CD14-positive monocyte (primary cell): ENCODE results near the gene PIP4K2C. TPM values are rescaled to one million over a fixed set of nuclear protein-coding genes. Genes with fewer than 3 reads are reported as not detected.
A peak's percentile ranks its signal among the peaks of the same experiment; 100 is the strongest.

Source experiments
- DNase-seq, 3 donors: peaks; one replicate each; pipeline ENCODE4 v3.0.0-alpha.2; 2011 to 2022
- H2AFZ ChIP-seq: 2 replicates; pipeline ENCODE4 v1.6.0; 2012; ENCODE audit warnings: mild to moderate bottlenecking, low read depth, low read length, inconsistent platforms; ENCODE audit not compliant: insufficient read depth, poor library complexity, severe bottlenecking
- H3K27ac ChIP-seq, 2 donors: 1 replicate in 1 of 2; 2 replicates in 1 of 2; pipeline ENCODE4 v1.5.1; 2012 to 2013; ENCODE audit warnings: low read length in 2 of 2, control low read depth in 1 of 2, inconsistent platforms in 1 of 2, low read depth in 1 of 2, mild to moderate bottlenecking in 1 of 2
- H3K27me3 ChIP-seq, 2 donors: one replicate each; pipeline versions ENCODE4 v1.6.0 to v1.6.1; 2011 to 2013; ENCODE audit warnings: low read length in 2 of 2; ENCODE audit not compliant: control insufficient read depth in 2 of 2, insufficient read depth in 2 of 2
- H3K36me3 ChIP-seq, 2 donors: replicated peaks in 1 of 2; 1 replicate in 1 of 2; 2 replicates in 1 of 2; pipeline versions ENCODE4 v1.5.1 to v1.6.1; 2012 to 2013; ENCODE audit warnings: low read length in 2 of 2, control low read depth in 1 of 2, inconsistent platforms in 1 of 2, mild to moderate bottlenecking in 1 of 2; ENCODE audit not compliant: insufficient read depth in 2 of 2, control insufficient read depth in 1 of 2
- H3K4me1 ChIP-seq, 2 donors: 1 replicate in 1 of 2; 2 replicates in 1 of 2; pipeline versions ENCODE4 v1.5.1 to v1.6.1; 2012 to 2013; ENCODE audit warnings: low read length in 2 of 2, control low read depth in 1 of 2, inconsistent platforms in 1 of 2, mild to moderate bottlenecking in 1 of 2, moderate library complexity in 1 of 2; ENCODE audit not compliant: insufficient read depth in 2 of 2, control insufficient read depth in 1 of 2
- H3K4me2 ChIP-seq: replicated peaks from 2 replicates; pipeline ENCODE3; 2012; ENCODE audit warnings: low read length, moderate library complexity, mild to moderate bottlenecking; ENCODE audit not compliant: poor library complexity, severe bottlenecking; ENCODE audit errors: extremely low read depth
- H3K4me3 ChIP-seq, 3 experiments: fragments of 200-600 bp in 1 of 3; sonication (generic) in 1 of 3; replicated peaks in 1 of 3; 1 replicate in 2 of 3; 2 replicates in 1 of 3; pipeline ENCODE4 v1.5.1; 2011 to 2013; ENCODE audit warnings: low read length in 3 of 3, mild to moderate bottlenecking in 3 of 3, control low read depth in 2 of 3, low read depth in 2 of 3, inconsistent platforms in 1 of 3, moderate library complexity in 1 of 3
- H3K79me2 ChIP-seq: 2 replicates; pipeline ENCODE4 v1.6.0; 2012; ENCODE audit warnings: mild to moderate bottlenecking, control low read depth, inconsistent platforms, low read length, moderate library complexity; ENCODE audit not compliant: insufficient read depth
- H3K9ac ChIP-seq: 2 replicates; pipeline ENCODE4 v1.6.0; 2017; ENCODE audit warnings: low read length, mild to moderate bottlenecking; ENCODE audit not compliant: insufficient read depth, poor library complexity, severe bottlenecking
- H3K9me3 ChIP-seq, 2 donors: replicated peaks in 1 of 2; 1 replicate in 1 of 2; 2 replicates in 1 of 2; pipeline versions ENCODE4 v1.5.1 to v1.6.1; 2012 to 2013; ENCODE audit warnings: low read length in 2 of 2, control low read depth in 1 of 2; ENCODE audit not compliant: control insufficient read depth in 1 of 2, insufficient read depth in 1 of 2
- H4K20me1 ChIP-seq: 2 replicates; pipeline ENCODE4 v1.6.0; 2012; ENCODE audit warnings: mild to moderate bottlenecking, low read length, control low read depth, moderate library complexity; ENCODE audit not compliant: insufficient read depth
- H3K27ac Mint-ChIP-seq, 7 donors: one replicate each; pipeline ENCODE4 v1.8.0; 2020; ENCODE audit warnings: mild to moderate bottlenecking in 7 of 7, mixed read lengths in 7 of 7, moderate library complexity in 6 of 7, inconsistent platforms in 2 of 7
- H3K27me3 Mint-ChIP-seq, 3 donors: one replicate each; pipeline ENCODE4 v1.8.0; 2021 to 2022; ENCODE audit warnings: low read depth in 3 of 3, mild to moderate bottlenecking in 3 of 3, mixed read lengths in 3 of 3, moderate library complexity in 3 of 3, inconsistent platforms in 1 of 3
- H3K36me3 Mint-ChIP-seq, 2 donors: one replicate each; pipeline ENCODE4 v1.8.0; 2020; ENCODE audit warnings: mixed read lengths in 2 of 2, inconsistent platforms in 1 of 2, mild to moderate bottlenecking in 1 of 2
- H3K4me1 Mint-ChIP-seq: one replicate; pipeline ENCODE4 v1.8.0; 2020; ENCODE audit warnings: mild to moderate bottlenecking, mixed read lengths
- H3K4me3 Mint-ChIP-seq, 2 donors: one replicate each; pipeline ENCODE4 v1.8.0; 2020; ENCODE audit warnings: mild to moderate bottlenecking in 2 of 2, mixed read lengths in 2 of 2, moderate library complexity in 1 of 2
- H3K9me3 Mint-ChIP-seq, 7 donors: one replicate each; pipeline ENCODE4 v1.8.0; 2020 to 2022; ENCODE audit warnings: mixed read lengths in 7 of 7, mild to moderate bottlenecking in 6 of 7, moderate library complexity in 6 of 7, inconsistent platforms in 2 of 7
- WGBS: methylation state at CpG from one replicate; pipeline ENCODE4 v1.1.5; 2013; ENCODE audit warnings: missing lambda C conversion rate; ENCODE audit not compliant: insufficient coverage; 5-methylcytosine and 5-hydroxymethylcytosine counted together
- intact Hi-C, 2 donors: fragments of 100-400 bp; cut with micrococcal nuclease; formaldehyde crosslinking; loops; one replicate each; pipeline versions ENCODE4 v1.15.0 to v1.15.1; 2023
- polyA plus RNA-seq, 3 donors: library from polyadenylated mRNA; depleted of rRNA in 1 of 3; unstranded in 2 of 3; stranded (reverse) in 1 of 3; fragments of 300-500 nt in 2 of 3; fragments of >200 nt in 1 of 3; fragmentation: Illumina TruSeq in 2 of 3; gene quantifications; 1 replicate in 2 of 3; 2 replicates in 1 of 3; pipeline ENCODE4 v1.2.3, GENCODE V29; 2012 to 2021
- TF ChIP-seq, protein P1 (sequence below): fragments of 200-600 bp; IDR thresholded peaks from one replicate; pipeline ENCODE4 v1.8.0; 2022; ENCODE audit warnings: antibody characterized with exemption, mild to moderate bottlenecking

Gene PIP4K2C
- polyA plus RNA-seq, 3 donors = 12.3 to 18.6 (median 16.9) TPM

GRCh38 chr12:57615637-57616036 is 24.6 kb downstream of the PIP4K2C start:
- H3K27me3 ChIP-seq = peaks cover 46 to 91% of the 10 kb centered on the region in 2 donors
- WGBS = 97% methylated on average over 5 of the region's 5 CpGs

DNA sequence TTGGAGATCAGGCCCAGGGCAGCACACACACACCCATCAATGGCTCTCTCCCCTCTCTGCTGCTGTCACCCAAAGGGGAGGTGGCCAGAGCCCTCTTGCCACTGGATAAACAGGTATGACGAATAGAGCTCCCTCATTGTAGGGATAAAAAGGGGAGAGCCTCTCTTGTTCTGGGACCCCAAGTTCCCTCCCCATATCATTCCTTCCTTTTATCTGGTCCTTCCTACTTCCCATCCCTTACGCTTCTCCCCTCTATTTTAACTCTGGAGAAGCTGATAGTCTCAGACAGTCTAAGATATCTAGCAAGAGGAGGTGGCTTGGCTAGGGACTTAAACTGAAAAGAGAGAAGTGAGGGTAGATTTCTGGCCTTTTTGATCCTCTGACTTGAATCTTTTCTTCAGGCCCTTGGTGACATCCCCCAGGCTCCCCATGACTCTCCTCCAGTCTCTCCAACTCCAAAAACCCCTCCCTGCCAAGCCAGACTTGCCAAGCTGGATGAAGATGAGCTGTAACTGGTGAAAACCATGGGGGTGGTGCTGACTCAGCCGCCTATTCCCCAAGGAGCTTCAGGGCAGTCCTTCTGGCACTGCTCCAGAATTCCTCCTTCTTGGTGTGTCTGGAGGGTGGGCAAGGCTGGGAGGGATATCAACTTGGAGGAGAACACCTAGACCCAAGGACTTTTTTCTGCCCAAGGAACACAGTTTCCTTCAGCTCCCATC is 25.6 kb downstream of the PIP4K2C start:
- TF ChIP-seq, protein P1, sequence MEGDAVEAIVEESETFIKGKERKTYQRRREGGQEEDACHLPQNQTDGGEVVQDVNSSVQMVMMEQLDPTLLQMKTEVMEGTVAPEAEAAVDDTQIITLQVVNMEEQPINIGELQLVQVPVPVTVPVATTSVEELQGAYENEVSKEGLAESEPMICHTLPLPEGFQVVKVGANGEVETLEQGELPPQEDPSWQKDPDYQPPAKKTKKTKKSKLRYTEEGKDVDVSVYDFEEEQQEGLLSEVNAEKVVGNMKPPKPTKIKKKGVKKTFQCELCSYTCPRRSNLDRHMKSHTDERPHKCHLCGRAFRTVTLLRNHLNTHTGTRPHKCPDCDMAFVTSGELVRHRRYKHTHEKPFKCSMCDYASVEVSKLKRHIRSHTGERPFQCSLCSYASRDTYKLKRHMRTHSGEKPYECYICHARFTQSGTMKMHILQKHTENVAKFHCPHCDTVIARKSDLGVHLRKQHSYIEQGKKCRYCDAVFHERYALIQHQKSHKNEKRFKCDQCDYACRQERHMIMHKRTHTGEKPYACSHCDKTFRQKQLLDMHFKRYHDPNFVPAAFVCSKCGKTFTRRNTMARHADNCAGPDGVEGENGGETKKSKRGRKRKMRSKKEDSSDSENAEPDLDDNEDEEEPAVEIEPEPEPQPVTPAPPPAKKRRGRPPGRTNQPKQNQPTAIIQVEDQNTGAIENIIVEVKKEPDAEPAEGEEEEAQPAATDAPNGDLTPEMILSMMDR = no peak
- H3K27ac ChIP-seq = no peak overlapping the region
- peaks cover 49 to 91% of the 10 kb centered on the region in 2 donors for H3K27me3 ChIP-seq
- peak overlapping the region in 1 of 2 donors; percentile 7 for H3K4me3 Mint-ChIP-seq
- H3K27me3 Mint-ChIP-seq = peaks cover 86 to 93% (median 91%) of the 10 kb centered on the region in 3 donors
- H3K9me3 ChIP-seq = peaks cover 4 to 24% of the 10 kb centered on the region in 2 donors
- H3K4me1 Mint-ChIP-seq = peaks cover 26% of the 10 kb centered on the region
- no peaks in the 10 kb centered on the region for H4K20me1 ChIP-seq
- no peak overlapping the region for H3K4me2 ChIP-seq
- H3K4me1 ChIP-seq = peaks cover 14 to 22% of the 10 kb centered on the region in 2 donors
- no peak overlapping the region for H3K27ac Mint-ChIP-seq
- no peak overlapping the region for H3K9ac ChIP-seq
- no peak overlapping the region for H3K4me3 ChIP-seq
- H3K9me3 Mint-ChIP-seq = peaks cover 0 to 20% (median 8%) of the 10 kb centered on the region in 7 donors
- H3K36me3 Mint-ChIP-seq = peaks cover 12 to 13% of the 10 kb centered on the region in 2 donors
- WGBS = no CpG with 5 or more reads among the region's 3 CpGs
- no peak for DNase-seq
- H3K36me3 ChIP-seq = no peaks in the 10 kb centered on the region
- intact Hi-C loops = no loop called here
- no peaks in the 10 kb centered on the region for H3K79me2 ChIP-seq
- no peak overlapping the region for H2AFZ ChIP-seq

More at GRCh38 chr12:57615637-57616036, 24.6 kb downstream of the PIP4K2C start:
- peaks cover 14 to 22% of the 10 kb centered on the region in 2 donors for H3K4me1 ChIP-seq
- H3K36me3 ChIP-seq = no peaks in the 10 kb centered on the region
- H3K4me3 ChIP-seq = no peak overlapping the region
- H3K9me3 ChIP-seq = peaks cover 0 to 23% of the 10 kb centered on the region in 2 donors
- peaks cover 6 to 7% of the 10 kb centered on the region in 2 donors for H3K36me3 Mint-ChIP-seq
- peaks cover 21% of the 10 kb centered on the region for H3K4me1 Mint-ChIP-seq
- no peak overlapping the region for H3K4me2 ChIP-seq
- TF ChIP-seq, protein P1 = no peak
- intact Hi-C loops = no loop called here
- peaks cover 81 to 93% (median 91%) of the 10 kb centered on the region in 3 donors for H3K27me3 Mint-ChIP-seq
- no peak overlapping the region for H2AFZ ChIP-seq
- peaks cover 0 to 15% (median 5%) of the 10 kb centered on the region in 7 donors for H3K9me3 Mint-ChIP-seq
- no peaks in the 10 kb centered on the region for H3K79me2 ChIP-seq
- no peak overlapping the region for H3K9ac ChIP-seq
- H3K27ac Mint-ChIP-seq = no peak overlapping the region
- H3K27ac ChIP-seq = no peak overlapping the region
- DNase-seq = no peak
- no peaks in the 10 kb centered on the region for H4K20me1 ChIP-seq
- H3K4me3 Mint-ChIP-seq = no peak overlapping the region
